Measurements from ENCODE around the gene ABI3. TPM values are rescaled to one million over a fixed set of nuclear protein-coding genes. Genes with fewer than 3 reads are reported as not detected.

The ABI3 gene
- total RNA-seq, 8 experiments from 2014 or later = 0.17 to 14.1 (median 1.7) TPM; not detected in 2

- WGBS, 10 experiments = 8 to 100% (median 50%) methylated on average over 1 to 2 of the region's 2 CpGs; no CpG with 5 or more reads in 6 of the 10 experiments
- Histone ChIP-seq H3K27ac (no peak overlapping the region), H3K4me3 (no peak overlapping the region), H3K4me1 (replicated peaks in 1 of 2) (no peaks in the 10 kb centered on the region)
- in situ Hi-C loops (cut with MboI; ENCODE audit: low pct_unique_long_range_greater_than_20kb in 2 of 9, low sequenced_read_pairs in 9 of 9, unreplicated experiment in 9 of 9) = no loop called here
- ATAC-seq (replicated peaks in 6 of 8) = no peak
These were observed 6.7 kb upstream of the ABI3 start for GRCh38 chr17:49203796-49204195.

DNA sequence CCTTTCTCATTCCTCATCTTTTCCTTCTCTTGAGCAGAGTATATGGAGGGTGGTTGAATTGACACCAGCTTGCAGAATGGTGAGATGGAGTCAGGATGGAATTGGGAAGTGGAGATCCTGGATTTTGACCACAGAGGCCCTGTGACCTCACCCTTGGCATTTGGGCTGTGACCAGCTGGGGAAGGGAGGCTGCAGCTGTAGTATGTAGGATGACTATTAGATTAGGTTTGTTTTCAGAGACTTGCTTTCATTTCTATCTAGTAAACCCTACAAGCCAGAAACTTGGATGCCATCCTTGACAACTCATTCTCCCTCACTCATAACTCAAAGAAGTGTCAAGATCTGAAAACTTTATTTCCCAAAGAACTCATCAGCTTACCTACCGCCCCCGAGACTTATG lies 6.0 kb upstream of the ABI3 start:
- Histone ChIP-seq H3K4me3 (no peak overlapping the region), H3K27ac (no peak overlapping the region), H3K4me1 (replicated peaks in 1 of 2) (no peaks in the 10 kb centered on the region)
- peak in 1 of 8 experiments; percentile 25 for ATAC-seq (replicated peaks in 6 of 8)
- in situ Hi-C loops (cut with MboI; ENCODE audit: low pct_unique_long_range_greater_than_20kb in 2 of 9, low sequenced_read_pairs in 9 of 9, unreplicated experiment in 9 of 9) = no loop called here
- 86 to 100% (median 90%) methylated on average over 2 of the region's 2 CpGs; no CpG with 5 or more reads in 6 of the 10 experiments for WGBS, 10 experiments

GRCh38 chr17:49209061-49209571 lies 1.4 kb upstream of the ABI3 start:
- H3K27ac ChIP-seq = no peak overlapping the region
- in situ Hi-C loops (cut with MboI; ENCODE audit: low pct_unique_long_range_greater_than_20kb in 2 of 9, low sequenced_read_pairs in 9 of 9, unreplicated experiment in 9 of 9) = no loop called here
- no peaks in the 10 kb centered on the region for H3K4me1 ChIP-seq (replicated peaks in 1 of 2)
- no peak for ATAC-seq (replicated peaks in 6 of 8)
- 67 to 100% (median 85%) methylated on average over 1 to 10 of the region's 10 CpGs; no CpG with 5 or more reads in 2 of the 10 experiments for WGBS, 10 experiments
- no peak overlapping the region for H3K4me3 ChIP-seq

DNA sequence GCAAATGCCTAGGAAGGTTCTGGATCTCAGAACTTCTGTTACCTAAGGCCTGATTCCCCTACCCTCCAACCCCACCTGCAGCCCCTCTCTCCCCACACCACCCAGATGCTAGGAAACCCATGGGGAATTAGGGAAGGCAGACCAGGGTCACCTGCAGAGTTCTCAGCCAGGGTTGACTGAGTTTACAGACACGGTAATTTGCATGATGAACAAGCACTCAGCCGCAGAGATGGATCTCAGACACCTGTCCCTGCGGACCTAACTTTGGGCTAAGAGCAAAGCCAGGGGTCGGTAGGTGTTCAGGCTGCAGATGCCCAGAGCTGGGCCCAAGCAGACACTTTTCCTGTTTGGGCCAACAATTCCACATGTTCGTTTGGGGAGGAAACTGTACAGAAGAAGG lies 2.9 kb downstream of the ABI3 start:
- no peak overlapping the region for H3K27ac ChIP-seq
- WGBS, 10 experiments = 13 to 100% (median 54%) methylated on average over 1 to 5 of the region's 5 CpGs; no CpG with 5 or more reads in 6 of the 10 experiments
- no peak overlapping the region for H3K4me3 ChIP-seq
- no peak for ATAC-seq (replicated peaks in 6 of 8)
- in situ Hi-C loops (cut with MboI; ENCODE audit: low pct_unique_long_range_greater_than_20kb in 2 of 9, low sequenced_read_pairs in 9 of 9, unreplicated experiment in 9 of 9) = no loop called here
- no peaks in the 10 kb centered on the region for H3K4me1 ChIP-seq (replicated peaks in 1 of 2)

DNA sequence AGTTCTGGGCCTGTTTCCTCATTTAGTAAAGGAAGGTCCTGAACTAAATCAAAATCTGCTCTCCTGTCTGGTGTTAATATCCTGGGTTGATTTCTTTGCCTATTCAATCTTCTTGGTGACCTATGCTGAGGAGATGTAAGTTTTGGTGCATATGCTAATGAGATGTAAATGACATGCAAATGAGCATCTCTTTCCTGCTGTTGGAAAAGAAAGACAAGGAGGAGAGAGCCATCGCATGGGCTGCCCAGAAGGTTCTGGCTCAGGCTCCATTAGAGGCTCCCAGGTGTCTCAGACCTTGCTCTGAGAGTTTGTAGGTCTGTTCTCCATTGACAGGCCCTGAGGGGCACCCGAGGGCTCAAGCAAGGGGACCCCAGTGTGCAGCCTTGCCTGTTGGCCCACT lies 3.3 kb downstream of the ABI3 start:
- WGBS, 10 experiments = 20 to 90% (median 72%) methylated on average over 1 to 2 of the region's 2 CpGs; no CpG with 5 or more reads in 5 of the 10 experiments
- peak in 2 of 8 experiments; percentile 4 to 56 for ATAC-seq (replicated peaks in 6 of 8)
- Histone ChIP-seq H3K4me1 (replicated peaks in 1 of 2) (no peaks in the 10 kb centered on the region), H3K27ac (no peak overlapping the region), H3K4me3 (no peak overlapping the region)
- in situ Hi-C loops (cut with MboI; ENCODE audit: low pct_unique_long_range_greater_than_20kb in 2 of 9, low sequenced_read_pairs in 9 of 9, unreplicated experiment in 9 of 9) = no loop called here

DNA sequence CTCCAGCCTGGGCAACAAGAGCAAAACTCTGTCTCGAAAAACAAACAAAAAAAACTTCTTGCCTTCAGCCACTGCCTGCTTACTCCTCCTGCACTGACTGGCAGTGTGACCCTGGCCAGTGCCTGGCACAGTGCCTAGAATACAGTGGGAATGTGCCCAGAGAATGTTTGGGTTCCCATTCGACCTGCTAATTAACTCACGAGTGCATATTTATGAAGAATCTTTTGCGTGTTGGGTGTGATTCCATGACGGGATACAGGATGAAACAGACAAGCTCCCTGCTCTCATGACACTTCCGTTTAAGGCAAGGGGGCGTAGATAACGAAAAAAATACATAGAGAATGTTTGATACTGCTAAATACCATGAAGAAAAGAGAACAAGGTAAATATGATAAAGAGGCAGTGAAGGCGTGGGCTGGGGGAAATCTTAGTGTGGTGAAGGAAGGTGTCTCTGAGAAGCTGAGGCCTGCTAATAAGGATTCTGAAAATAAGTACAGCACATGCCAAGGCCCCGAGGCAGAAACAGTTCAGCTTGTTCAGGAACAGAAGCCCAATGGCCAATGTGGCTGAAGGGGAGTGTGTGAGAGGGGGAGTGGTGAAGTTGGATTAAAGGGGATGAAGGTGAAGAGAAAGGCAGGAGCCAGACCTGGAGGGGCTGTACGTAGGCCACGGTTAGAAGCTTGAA lies 4.3 kb downstream of the ABI3 start:
- in situ Hi-C loops (cut with MboI; ENCODE audit: low pct_unique_long_range_greater_than_20kb in 2 of 9, low sequenced_read_pairs in 9 of 9, unreplicated experiment in 9 of 9) = no loop called here
- ATAC-seq (replicated peaks in 6 of 8) = peak in 1 of 8 experiments; percentile 64
- H3K27ac ChIP-seq = no peak overlapping the region
- WGBS, 10 experiments = 15 to 87% (median 68%) methylated on average over 3 to 11 of the region's 12 CpGs
- H3K4me1 ChIP-seq (replicated peaks in 1 of 2) = no peaks in the 10 kb centered on the region
- no peak overlapping the region for H3K4me3 ChIP-seq

DNA sequence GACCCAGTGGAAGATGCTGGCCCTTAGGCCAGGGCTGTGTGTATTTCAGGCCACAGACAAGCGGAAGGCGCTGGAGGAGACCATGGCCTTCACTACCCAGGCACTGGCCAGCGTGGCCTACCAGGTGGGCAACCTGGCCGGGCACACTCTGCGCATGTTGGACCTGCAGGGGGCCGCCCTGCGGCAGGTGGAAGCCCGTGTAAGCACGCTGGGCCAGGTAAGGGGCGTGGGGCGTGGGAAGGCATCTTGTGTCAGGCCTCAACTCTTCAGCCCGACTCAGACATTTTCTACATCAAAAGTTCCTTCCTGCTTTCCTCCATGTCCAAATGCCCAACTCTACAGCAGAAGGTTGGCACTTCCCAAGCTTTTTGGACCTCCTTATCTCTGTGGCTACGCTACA lies 6.0 kb downstream of the ABI3 start:
- ATAC-seq (replicated peaks in 6 of 8) = no peak
- Histone ChIP-seq H3K4me3 (no peak overlapping the region), H3K27ac (no peak overlapping the region), H3K4me1 (replicated peaks in 1 of 2) (no peaks in the 10 kb centered on the region)
- WGBS, 10 experiments = 60 to 100% (median 85%) methylated on average over 1 to 4 of the region's 13 CpGs; no CpG with 5 or more reads in 3 of the 10 experiments
- in situ Hi-C loops (cut with MboI; ENCODE audit: low pct_unique_long_range_greater_than_20kb in 2 of 9, low sequenced_read_pairs in 9 of 9, unreplicated experiment in 9 of 9) = no loop called here

DNA sequence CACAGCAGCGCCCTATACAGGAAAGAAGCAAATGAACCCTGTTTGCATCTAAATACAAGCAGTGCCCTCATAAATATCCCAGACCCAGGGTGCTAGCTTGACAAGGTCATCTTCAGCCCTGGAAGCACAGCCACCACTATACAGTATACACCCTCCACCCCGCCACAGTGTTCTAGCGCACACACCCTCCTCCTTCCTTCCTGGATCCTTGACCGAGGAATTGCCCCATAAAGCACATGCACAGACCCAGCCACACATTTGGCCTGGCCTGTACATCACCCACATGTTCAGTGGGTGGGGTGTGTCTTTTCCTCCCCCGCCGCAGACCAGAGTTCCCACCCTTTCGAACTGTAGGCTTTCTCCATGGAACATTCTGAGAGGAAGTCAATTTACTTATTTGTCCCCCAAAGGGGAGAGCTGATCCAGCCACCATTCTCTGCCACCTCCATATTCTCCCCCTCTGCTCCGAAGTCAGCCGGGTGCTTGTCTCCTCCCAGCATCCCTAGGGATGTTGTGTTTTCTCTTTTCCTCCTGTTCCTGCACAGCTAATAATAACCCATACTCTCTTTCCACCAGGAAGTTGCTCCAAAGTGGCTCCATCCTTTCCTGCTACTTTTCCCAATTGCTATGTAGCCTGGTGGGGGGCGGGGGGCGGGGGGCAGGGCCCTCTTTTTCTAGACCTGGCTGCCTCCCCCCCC lies 6.6 kb downstream of the ABI3 start:
- in situ Hi-C loops (cut with MboI; ENCODE audit: low pct_unique_long_range_greater_than_20kb in 2 of 9, low sequenced_read_pairs in 9 of 9, unreplicated experiment in 9 of 9) = no loop called here
- peak in 4 of 8 experiments; percentile 20 to 70 (median 28) for ATAC-seq (replicated peaks in 6 of 8)
- Histone ChIP-seq H3K4me1 (replicated peaks in 1 of 2) (no peaks in the 10 kb centered on the region), H3K4me3 (no peak overlapping the region), H3K27ac (no peak overlapping the region)
- WGBS, 10 experiments = 0 to 90% (median 79%) methylated on average over 1 to 6 of the region's 11 CpGs

DNA sequence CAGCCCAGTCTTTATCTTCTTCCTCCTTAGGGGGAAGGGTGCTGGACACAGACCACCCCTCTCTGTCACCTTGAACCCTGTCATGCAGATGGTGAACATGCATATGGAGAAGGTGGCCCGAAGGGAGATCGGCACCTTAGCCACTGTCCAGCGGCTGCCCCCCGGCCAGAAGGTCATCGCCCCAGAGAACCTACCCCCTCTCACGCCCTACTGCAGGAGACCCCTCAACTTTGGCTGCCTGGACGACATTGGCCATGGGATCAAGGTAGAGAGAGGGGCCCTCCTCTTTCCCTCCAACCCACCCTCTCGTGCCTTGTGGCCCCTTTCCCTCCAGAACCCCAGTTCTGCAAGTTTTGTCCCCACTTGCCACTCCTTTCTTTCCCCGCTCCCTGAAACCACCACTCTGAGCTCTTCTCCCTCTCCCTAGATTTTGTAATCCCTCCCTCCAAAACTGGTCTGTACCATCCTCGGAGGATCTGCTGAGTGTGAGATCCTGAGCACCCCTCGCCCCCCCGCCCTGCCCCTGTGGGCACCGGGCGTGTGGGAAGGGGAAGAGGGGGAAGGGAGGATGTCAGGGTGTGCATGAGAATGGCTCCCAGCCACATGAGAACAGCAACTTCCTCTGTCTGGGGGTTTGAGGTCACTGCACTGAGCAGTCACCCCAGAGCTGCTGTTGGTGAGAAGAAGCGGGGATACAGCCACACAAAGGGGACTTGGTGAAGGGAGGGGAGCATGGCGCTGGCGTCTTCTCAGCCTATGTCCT lies 7.3 kb downstream of the ABI3 start:
- no peak overlapping the region for H3K27ac ChIP-seq
- in situ Hi-C loops (cut with MboI; ENCODE audit: low pct_unique_long_range_greater_than_20kb in 2 of 9, low sequenced_read_pairs in 9 of 9, unreplicated experiment in 9 of 9) = no loop called here
- H3K4me1 ChIP-seq (replicated peaks in 1 of 2) = no peaks in the 10 kb centered on the region

DNA sequence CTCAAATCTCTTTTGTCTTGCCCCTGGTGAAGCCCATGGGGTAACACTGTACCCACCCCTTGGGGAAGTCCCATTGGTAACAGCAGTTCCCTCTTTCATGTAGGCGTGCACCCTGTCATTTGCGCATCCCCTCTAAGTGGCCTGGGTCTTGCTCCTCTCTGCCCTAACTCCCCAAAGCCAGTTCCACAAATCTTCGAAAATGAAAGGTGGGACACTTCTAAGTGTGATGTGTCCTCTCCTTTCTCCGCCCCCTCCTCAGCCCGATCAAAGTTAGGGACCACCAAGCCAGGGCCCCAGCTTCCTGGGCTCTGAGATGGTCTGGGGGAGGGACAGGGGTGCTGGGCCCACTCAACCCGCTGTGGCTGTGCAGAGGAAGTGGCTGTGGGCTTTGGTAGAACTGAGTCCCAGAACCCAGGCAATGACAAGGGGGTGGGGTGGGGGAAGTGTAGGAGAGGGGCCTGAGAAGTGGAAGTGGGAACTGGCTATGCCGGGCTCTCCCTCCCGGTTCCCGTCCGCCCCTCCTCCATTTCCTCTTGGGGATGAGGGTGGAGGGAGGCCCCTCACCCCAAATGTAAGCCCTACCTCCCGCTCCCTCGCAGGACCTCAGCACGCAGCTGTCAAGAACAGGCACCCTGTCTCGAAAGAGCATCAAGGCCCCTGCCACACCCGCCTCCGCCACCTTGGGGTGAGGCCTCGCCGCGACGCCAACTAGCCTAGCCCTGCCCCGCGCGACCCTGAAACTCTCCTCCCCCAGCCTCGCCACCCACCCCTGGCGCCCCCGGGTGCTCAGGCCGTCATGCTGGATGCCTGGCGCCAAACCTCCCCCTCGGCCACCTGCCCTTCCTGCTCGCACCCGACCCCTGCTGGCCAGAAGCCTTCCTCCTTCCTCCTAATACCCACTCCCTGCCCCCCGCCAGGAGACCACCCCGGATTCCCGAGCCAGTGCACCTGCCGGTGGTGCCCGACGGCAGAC lies 8.7 kb downstream of the ABI3 start:
- Histone ChIP-seq H3K4me3 (no peak overlapping the region), H3K4me1 (replicated peaks in 1 of 2) (no peaks in the 10 kb centered on the region), H3K27ac (no peak overlapping the region)
- 60 to 100% (median 83%) methylated on average over 1 to 6 of the region's 37 CpGs; no CpG with 5 or more reads in 6 of the 10 experiments for WGBS, 10 experiments
- peak in 1 of 8 experiments; percentile 4 for ATAC-seq (replicated peaks in 6 of 8)
- in situ Hi-C loops (cut with MboI; ENCODE audit: low pct_unique_long_range_greater_than_20kb in 2 of 9, low sequenced_read_pairs in 9 of 9, unreplicated experiment in 9 of 9) = no loop called here

More for the DNA sequence above, 7.3 kb downstream of the ABI3 start:
- WGBS, 10 experiments = 40 to 100% (median 75%) methylated on average over 1 to 2 of the region's 17 CpGs; no CpG with 5 or more reads in 6 of the 10 experiments
- no peak overlapping the region for H3K4me3 ChIP-seq
- ATAC-seq (replicated peaks in 6 of 8) = no peak

DNA sequence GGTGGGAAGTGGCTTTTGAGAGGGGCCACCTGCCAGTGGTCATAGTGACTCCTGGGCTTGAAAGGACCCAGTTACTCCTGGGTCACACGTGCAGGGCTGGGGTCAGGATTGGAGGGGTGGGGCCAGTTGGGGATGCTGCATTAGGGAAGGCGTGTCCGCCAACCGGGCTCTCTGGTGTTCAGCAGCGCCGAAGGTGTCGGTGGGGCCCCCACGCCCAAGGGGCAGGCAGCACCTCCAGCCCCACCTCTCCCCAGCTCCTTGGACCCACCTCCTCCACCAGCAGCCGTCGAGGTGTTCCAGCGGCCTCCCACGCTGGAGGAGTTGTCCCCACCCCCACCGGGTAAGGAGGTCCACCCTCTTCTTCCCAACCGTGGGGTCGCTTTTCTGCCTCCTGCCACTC lies 9.5 kb downstream of the ABI3 start:
- Histone ChIP-seq H3K27ac (no peak overlapping the region), H3K4me3 (no peak overlapping the region), H3K4me1 (replicated peaks in 1 of 2) (no peaks in the 10 kb centered on the region)
- no peak for ATAC-seq (replicated peaks in 6 of 8)
- in situ Hi-C loops (cut with MboI; ENCODE audit: low pct_unique_long_range_greater_than_20kb in 2 of 9, low sequenced_read_pairs in 9 of 9, unreplicated experiment in 9 of 9) = no loop called here
- no CpG with 5 or more reads among the region's 15 CpGs for WGBS, 10 experiments

DNA sequence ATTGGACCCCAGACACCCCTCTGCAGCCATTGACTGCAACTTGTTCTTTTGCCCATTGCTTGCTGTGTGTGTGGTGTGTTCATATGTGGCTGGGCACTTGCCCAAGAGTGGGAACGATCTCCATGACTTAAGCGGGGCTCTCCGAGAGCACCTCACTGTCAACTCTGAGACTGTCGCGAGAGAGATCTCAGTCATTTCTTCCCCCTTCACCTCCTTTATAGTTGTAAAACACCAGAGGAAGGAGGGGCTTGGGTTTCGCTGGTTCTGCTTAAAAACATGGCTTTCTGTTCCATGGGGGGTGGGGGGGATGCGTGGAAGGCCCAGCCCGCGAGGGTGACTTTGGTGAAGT lies 12.6 kb downstream of the ABI3 start:
- in situ Hi-C loops (cut with MboI; ENCODE audit: low pct_unique_long_range_greater_than_20kb in 2 of 9, low sequenced_read_pairs in 9 of 9, unreplicated experiment in 9 of 9) = no loop called here
- Histone ChIP-seq H3K4me1 (replicated peaks in 1 of 2) (no peaks in the 10 kb centered on the region), H3K27ac (no peak overlapping the region), H3K4me3 (no peak overlapping the region)
- 3% methylated on average over 5 of the region's 9 CpGs; no CpG with 5 or more reads in 9 of the 10 experiments for whole genome bisulfite sequencing, 10 experiments
- peak in 1 of 8 experiments; percentile 3 for ATAC-seq (replicated peaks in 6 of 8)
